HG03442 (cell line): ENCODE results near the gene DNAJC16.

Experiments
- ATAC-seq: cut with Tn5 transposase; IDR thresholded peaks from one replicate; pipeline ENCODE4 v1.9.1; 2021; ENCODE audit warnings: mild to moderate bottlenecking, moderate library complexity; ENCODE audit not compliant: unreplicated experiment

The DNAJC16 gene

DNA sequence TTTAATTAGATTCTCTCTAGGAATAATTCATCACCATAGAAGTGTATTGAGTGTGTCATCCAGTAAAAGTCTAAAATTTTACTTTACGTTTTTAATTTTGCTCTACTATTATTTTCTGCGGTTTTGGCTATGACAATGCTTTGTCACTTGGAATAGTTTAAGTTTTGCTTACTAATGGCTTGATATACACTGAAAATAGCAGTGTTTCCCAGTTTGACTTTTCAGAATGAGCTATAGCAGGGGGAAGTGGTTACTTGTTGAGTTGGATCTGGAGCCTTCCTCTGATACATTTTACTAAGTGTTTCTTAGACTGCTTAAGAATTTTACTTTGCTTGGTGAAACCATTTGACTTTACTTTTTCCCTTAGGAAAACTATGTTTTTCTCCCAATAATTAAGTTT, 5.0 kb downstream of the DNAJC16 start:
- ATAC-seq: no peak

GRCh38 chr1:15538771-15539170, 12.1 kb downstream of the DNAJC16 start:
- no peak for ATAC-seq

DNA sequence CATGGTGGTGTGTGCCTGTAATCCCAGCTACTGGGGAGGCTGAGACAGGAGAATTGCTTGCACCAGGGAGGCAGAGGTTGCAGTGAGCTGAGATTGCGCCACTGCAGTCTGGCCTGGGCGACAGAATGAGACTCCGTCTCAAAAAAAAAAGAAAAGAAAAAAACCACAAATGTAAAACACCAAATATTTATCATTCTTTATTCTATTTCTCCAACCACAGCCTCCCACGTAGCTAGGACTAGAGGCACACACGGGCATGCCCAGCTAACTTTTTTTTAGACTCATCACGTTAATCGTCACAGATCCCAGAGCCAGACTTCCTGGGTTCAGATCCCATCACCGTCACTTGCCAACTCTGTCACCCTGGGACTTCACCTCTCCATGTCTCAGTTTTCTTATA, 13.5 kb downstream of the DNAJC16 start:
- no peak for ATAC-seq

GRCh38 chr1:15541231-15541792, 14.7 kb downstream of the DNAJC16 start:
- no peak for ATAC-seq

GRCh38 chr1:15542388-15543250, 16.0 kb downstream of the DNAJC16 start:
- ATAC-seq: no peak

DNA sequence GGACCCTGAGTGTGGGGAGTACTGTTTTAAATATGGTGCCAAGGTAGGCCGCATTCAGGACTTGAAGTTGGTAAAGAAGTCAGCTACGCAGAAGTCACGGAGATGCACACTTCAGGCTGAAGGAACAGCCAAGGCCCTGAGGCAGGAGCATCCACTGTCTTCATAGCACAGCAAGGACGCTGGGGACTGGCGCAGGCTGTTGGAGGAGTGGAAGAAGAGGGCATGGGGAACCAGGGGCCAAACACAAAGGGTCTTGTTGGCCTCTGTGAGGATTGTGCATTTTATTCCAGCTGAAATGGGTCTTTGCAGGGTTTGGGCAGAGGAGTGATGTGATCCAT, 16.6 kb downstream of the DNAJC16 start:
- ATAC-seq: no peak

GRCh38 chr1:15543589-15544568, 17.2 kb downstream of the DNAJC16 start:
- no peak for ATAC-seq

GRCh38 chr1:15546641-15547040, 20.0 kb downstream of the DNAJC16 start:
- ATAC-seq: no peak

GRCh38 chr1:15550573-15550972, 23.9 kb downstream of the DNAJC16 start:
- ATAC-seq: no peak

DNA sequence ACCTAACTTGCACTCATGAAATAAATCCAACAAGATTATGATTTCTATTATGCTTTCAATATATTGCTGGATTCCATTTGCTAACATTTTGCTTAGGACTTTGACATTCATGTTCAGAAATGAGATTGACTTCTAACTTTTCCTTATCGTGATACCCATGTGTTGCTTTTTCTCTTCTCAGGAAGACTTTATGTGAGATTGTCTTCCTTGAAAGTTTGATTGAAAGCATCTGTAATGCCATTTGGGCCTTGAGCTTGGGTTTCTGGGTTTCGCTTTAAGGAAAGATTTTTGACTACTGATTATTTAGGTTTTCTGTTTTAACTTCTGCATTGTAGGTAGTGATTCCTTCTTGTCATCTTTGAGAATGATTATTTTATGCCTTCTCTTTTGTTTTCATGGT, 30.4 kb downstream of the DNAJC16 start:
- no peak for ATAC-seq

DNA sequence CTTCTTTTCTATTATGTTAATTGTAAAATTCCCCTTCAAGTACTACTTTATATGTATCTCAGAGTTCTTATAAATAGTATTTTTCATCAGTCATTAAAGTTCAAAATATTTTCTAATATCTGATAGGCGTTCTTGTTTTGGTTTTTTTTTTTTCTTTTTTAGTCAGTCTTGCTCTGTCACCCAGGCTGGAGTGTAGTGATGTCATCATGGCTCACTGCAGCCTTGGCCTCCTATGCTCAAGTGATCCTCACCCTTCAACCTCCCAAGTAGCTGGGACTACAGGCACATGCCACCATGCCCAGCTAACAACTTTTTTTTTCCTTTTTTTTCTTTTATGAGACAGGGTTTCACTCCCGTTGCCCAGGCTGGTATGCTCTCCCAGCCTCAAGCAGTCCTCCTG, 30.9 kb downstream of the DNAJC16 start:
- ATAC-seq: no peak

DNA sequence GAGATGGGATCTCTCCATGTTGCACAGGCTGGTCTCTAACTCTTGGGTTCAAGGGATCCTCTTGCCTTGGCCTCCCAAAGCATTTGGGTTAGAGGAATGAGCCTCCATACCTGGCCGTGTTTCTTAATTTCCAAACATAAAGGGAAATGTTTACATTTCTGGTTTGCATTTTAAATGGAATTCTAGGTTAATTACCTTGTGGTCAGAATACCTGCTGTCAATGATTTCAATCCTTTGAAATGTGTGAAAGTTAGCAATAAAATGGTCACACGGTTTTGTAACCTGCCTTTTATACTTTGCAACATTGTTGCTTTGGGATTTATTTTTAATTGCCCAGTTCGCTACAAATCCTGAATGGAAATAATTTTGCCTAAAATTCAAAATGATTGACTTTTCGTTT, 31.9 kb downstream of the DNAJC16 start:
- no peak for ATAC-seq

DNA sequence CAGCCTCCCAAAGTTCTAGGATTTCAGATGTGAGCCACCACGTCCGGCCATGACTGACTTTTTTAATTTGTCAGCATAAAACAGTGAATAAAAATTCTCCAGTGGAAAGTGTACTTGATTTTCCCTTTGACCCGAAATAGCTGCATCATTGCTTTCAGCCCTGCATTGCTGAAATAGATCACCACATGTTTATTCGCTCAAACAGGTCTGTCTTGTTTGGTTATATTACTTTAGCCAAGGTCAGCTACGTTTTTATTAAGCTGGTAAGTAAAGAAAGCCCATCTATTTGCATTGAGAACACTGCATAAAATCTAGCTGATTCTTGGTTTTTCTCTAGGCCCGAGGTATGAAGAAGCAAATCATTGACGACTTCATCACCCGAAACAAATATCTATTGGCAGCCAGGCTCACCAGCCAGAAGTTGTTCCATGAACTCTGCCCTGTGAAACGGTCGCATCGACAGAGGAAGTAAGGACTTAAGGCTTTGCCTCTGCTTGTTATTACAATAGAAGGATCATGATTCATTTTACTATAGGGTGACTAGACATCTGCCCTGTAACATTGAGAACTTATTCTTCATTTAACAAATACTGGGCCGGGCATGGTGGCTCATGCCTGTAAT, 32.7 kb downstream of the DNAJC16 start:
- ATAC-seq: no peak

GRCh38 chr1:15568387-15569073, 41.9 kb downstream of the DNAJC16 start:
- ATAC-seq: no peak

GRCh38 chr1:15570861-15571260, 44.2 kb downstream of the DNAJC16 start:
- no peak for ATAC-seq

GRCh38 chr1:15571266-15571665, 44.6 kb downstream of the DNAJC16 start:
- ATAC-seq: no peak

DNA sequence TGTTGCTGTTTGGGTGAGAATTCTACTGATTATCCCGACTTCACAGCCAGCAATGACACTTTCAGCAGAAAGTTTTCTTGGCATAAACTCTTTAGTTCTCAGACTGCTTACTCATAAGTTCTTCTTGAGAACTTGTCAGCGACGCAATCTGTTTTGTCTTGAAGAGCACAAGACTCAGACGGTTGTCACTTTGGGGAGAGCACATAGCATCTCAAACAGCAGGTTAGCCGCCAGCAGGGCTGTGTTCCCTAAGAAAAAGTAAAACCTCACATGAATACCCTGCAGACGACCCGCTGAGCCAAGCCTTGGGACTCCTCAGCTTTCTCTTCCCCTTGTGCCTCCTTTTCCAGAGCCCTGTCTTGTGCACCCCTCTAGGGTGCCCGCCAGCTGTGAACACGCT, 46.8 kb downstream of the DNAJC16 start:
- no peak for ATAC-seq

DNA sequence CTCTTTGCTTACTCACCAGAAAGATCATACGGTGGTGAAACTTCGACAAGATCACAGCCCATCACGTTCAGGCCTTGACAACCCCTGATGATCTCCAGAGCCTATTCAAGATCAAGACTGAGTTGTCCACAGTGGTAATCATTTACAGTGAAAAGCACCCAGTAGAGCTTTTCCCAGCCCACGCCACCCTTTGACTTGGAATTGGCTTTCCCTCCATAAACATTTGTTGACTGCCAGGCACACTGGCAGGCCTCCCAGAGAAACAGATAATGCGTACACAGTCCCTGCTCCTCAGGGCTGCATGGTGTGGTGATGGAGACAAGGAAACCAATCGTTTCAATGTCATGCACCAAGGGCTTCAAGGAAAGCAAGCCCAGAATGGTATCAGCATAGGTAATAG, 48.1 kb downstream of the DNAJC16 start:
- no peak for ATAC-seq

DNA sequence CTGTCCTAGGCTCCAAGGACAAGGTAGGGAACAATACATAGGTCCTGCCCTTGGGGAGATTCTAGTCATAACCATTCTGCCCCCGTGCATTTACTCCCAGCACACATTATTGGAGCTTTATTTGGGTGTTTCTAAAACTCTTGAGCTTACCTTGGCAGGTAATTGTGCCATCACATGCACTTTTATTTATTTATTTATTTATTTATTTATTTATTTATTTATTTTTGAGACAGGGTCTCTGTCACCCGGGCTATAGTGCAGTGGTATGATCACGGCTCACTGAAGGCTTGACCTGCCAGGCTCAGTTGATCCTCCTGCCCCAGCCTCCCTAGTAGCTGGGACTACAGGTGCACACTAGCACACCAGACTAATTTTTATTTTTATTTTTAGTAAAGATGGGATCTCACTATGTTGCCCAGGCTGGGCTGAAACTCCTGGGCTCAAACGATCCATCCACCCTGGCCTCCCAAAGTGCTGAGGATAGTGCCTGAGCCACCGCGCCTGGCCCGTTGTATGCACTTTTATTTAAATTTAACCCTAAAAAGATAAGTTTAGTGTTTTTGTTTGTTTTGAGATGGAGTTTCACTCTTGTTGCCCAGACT, 49.0 kb downstream of the DNAJC16 start:
- ATAC-seq: no peak

- no peak for ATAC-seq
These were observed 51.0 kb downstream of the DNAJC16 start for GRCh38 chr1:15577691-15578090.
